Activated T-helper 2 cell treated with anti-CD3 and anti-CD28 coated beads, Interferon-gamma antibody, Interleukin-2, Interleukin-4, amounts not matched to agents 10 μg/mL and 5 μg/mL and 100 μg/mL, durations not matched to agents 14 hours and 24 hours and 36 hours (primary cell): ENCODE measurements around the gene VAV1. TPM values are rescaled to one million over a fixed set of nuclear protein-coding genes. Genes with fewer than 3 reads are reported as not detected.
A peak's percentile ranks its signal among the peaks of the same experiment; 100 is the strongest.
"Not testable (repeated sequence)": the region's sequence is repeated elsewhere in the genome, so short reads cannot be mapped to it uniquely, and the experiment has no call there.

ENCODE experiments used
- DNase-seq: peaks from one replicate; pipeline ENCODE4 v3.0.0; 2021; ENCODE audit warnings: low spot score
- H3K27ac Mint-ChIP-seq: one replicate; pipeline ENCODE4 v1.8.0; 2021; ENCODE audit warnings: mixed read lengths
- H3K27me3 Mint-ChIP-seq: one replicate; pipeline ENCODE4 v1.8.0; 2021; ENCODE audit warnings: low read depth, mixed read lengths
- H3K36me3 Mint-ChIP-seq: one replicate; pipeline ENCODE4 v1.8.0; 2021; ENCODE audit warnings: low read depth, mixed read lengths
- H3K4me1 Mint-ChIP-seq: one replicate; pipeline ENCODE4 v1.8.0; 2021; ENCODE audit warnings: low read depth, mixed read lengths
- H3K4me3 Mint-ChIP-seq: one replicate; pipeline ENCODE4 v1.8.0; 2021; ENCODE audit warnings: low read depth, mild to moderate bottlenecking, moderate library complexity, mixed read lengths
- H3K9me3 Mint-ChIP-seq: one replicate; pipeline ENCODE4 v1.8.0; 2021; ENCODE audit warnings: mixed read lengths
- intact Hi-C: fragments of 100-400 bp; cut with micrococcal nuclease; formaldehyde crosslinking; loops from one replicate; pipeline ENCODE4 v1.15.1; 2023
- total RNA-seq: library from RNA; stranded (reverse); gene quantifications from 2 replicates; pipeline ENCODE4 v1.2.3, GENCODE V29; 2022

The VAV1 gene
- total RNA-seq, 1 donor from 2014 or later = 69.7 TPM

GRCh38 chr19:6754653-6755463 is 17.6 kb upstream of the VAV1 start:
- Mint-ChIP-seq H3K4me3 (no peak overlapping the region), H3K36me3 (peaks cover 45% of the 10 kb centered on the region), H3K27me3 (no peaks in the 10 kb centered on the region), H3K27ac (no peak overlapping the region), H3K4me1 (peaks cover 3% of the 10 kb centered on the region), H3K9me3 (no peaks in the 10 kb centered on the region)
- DNase-seq = no peak
- intact Hi-C loops = loop anchor here (5.0 kb wide), 1 partner anchor 238 kb away; no protein-coding TSS in a partner anchor

GRCh38 chr19:6760606-6761005 is 11.9 kb upstream of the VAV1 start:
- DNase-seq = no peak
- H3K36me3 Mint-ChIP-seq = peaks cover 16% of the 10 kb centered on the region
- no peak overlapping the region for H3K4me3 Mint-ChIP-seq
- no peaks in the 10 kb centered on the region for H3K9me3 Mint-ChIP-seq
- no peaks in the 10 kb centered on the region for H3K27me3 Mint-ChIP-seq
- intact Hi-C loops = no loop called here
- H3K27ac Mint-ChIP-seq = no peak overlapping the region
- H3K4me1 Mint-ChIP-seq = no peaks in the 10 kb centered on the region

GRCh38 chr19:6761053-6761676 is 11.3 kb upstream of the VAV1 start:
- Mint-ChIP-seq H3K27me3 (no peaks in the 10 kb centered on the region), H3K36me3 (peaks cover 16% of the 10 kb centered on the region), H3K9me3 (no peaks in the 10 kb centered on the region), H3K4me1 (peaks cover 2% of the 10 kb centered on the region), H3K4me3 (no peak overlapping the region), H3K27ac (no peak overlapping the region)
- no peak for DNase-seq
- intact Hi-C loops = no loop called here

GRCh38 chr19:6762253-6762797 is 10.2 kb upstream of the VAV1 start:
- H3K27ac Mint-ChIP-seq, DNase-seq, H3K27me3 Mint-ChIP-seq, H3K4me1 Mint-ChIP-seq, intact Hi-C loops, H3K9me3 Mint-ChIP-seq, H3K4me3 Mint-ChIP-seq: not testable (repeated sequence)
- peaks cover 11% of the 10 kb centered on the region for H3K36me3 Mint-ChIP-seq

GRCh38 chr19:6765738-6766356 is 6.7 kb upstream of the VAV1 start:
- intact Hi-C loops = loop anchor here (5.0 kb wide), 1 partner anchor 249 kb away; no protein-coding TSS in a partner anchor
- Mint-ChIP-seq H3K4me1 (peaks cover 24% of the 10 kb centered on the region), H3K27me3 (no peaks in the 10 kb centered on the region), H3K27ac (peak overlapping the region; percentile 80), H3K4me3 (peak overlapping the region; percentile 89), H3K36me3 (peaks cover 5% of the 10 kb centered on the region), H3K9me3 (no peaks in the 10 kb centered on the region)
- no peak for DNase-seq

- intact Hi-C loops = loop anchor here (1.0 to 5.0 kb wide), 2 partner anchors 27 to 249 kb away; partner anchors contain the start of gene TRIP10
- no peak for DNase-seq
- H3K9me3 Mint-ChIP-seq = no peaks in the 10 kb centered on the region
- H3K4me3 Mint-ChIP-seq = peak overlapping the region; percentile 89
- peaks cover under 1% of the 10 kb centered on the region for H3K36me3 Mint-ChIP-seq
- H3K4me1 Mint-ChIP-seq = peaks cover 24% of the 10 kb centered on the region
- no peaks in the 10 kb centered on the region for H3K27me3 Mint-ChIP-seq
- H3K27ac Mint-ChIP-seq = peak overlapping the region; percentile 80
Observed at GRCh38 chr19:6766357-6767080, 6.0 kb upstream of the VAV1 start.

- Mint-ChIP-seq H3K27me3 (no peaks in the 10 kb centered on the region), H3K4me1 (peaks cover 29% of the 10 kb centered on the region), H3K36me3 (no peaks in the 10 kb centered on the region), H3K4me3 (peak overlapping the region; percentile 89), H3K9me3 (no peaks in the 10 kb centered on the region), H3K27ac (peak overlapping the region; percentile 80)
- intact Hi-C loops = loop anchor here (1.0 to 5.0 kb wide), 2 partner anchors 28 to 250 kb away; partner anchors contain the start of gene TRIP10
- no peak for DNase-seq
Observed at GRCh38 chr19:6767081-6767356, 5.5 kb upstream of the VAV1 start.

- Mint-ChIP-seq H3K27me3 (no peaks in the 10 kb centered on the region), H3K4me1 (peaks cover 33% of the 10 kb centered on the region), H3K9me3 (no peaks in the 10 kb centered on the region), H3K36me3 (peaks cover 3% of the 10 kb centered on the region), H3K4me3 (peak within 1 kb of the TSS; percentile 89), H3K27ac (peak within 1 kb of the TSS; percentile 91)
- DNase-seq = peak; percentile 92
- intact Hi-C loops = loop anchor here (1.0 to 5.0 kb wide), 2 partner anchors 28 to 250 kb away; partner anchors contain the start of gene TRIP10
Observed at GRCh38 chr19:6767357-6768235, 4.9 kb upstream of the VAV1 start, which contains the start of gene SH2D3A. Gene SH2D3A, minus strand, starts transcription at chr19:6767435. Its CDS starts 3,687 bp downstream, at chr19:6763748.

- intact Hi-C loops = loop anchor here (5.0 kb wide), 1 partner anchor 251 kb away; no protein-coding TSS in a partner anchor
- Mint-ChIP-seq H3K27ac (peak overlapping the region; percentile 91), H3K36me3 (peaks cover 4% of the 10 kb centered on the region), H3K4me1 (peaks cover 34% of the 10 kb centered on the region), H3K9me3 (no peaks in the 10 kb centered on the region), H3K27me3 (no peaks in the 10 kb centered on the region), H3K4me3 (peak overlapping the region; percentile 89)
- no peak for DNase-seq
Observed at GRCh38 chr19:6768236-6768785, 4.2 kb upstream of the VAV1 start.

- Mint-ChIP-seq H3K4me1 (peaks cover 39% of the 10 kb centered on the region), H3K27me3 (no peaks in the 10 kb centered on the region), H3K4me3 (no peak overlapping the region), H3K36me3 (peaks cover 9% of the 10 kb centered on the region), H3K9me3 (no peaks in the 10 kb centered on the region), H3K27ac (no peak overlapping the region)
- intact Hi-C loops = loop anchor here (5.0 kb wide), 1 partner anchor 252 kb away; no protein-coding TSS in a partner anchor
- DNase-seq = no peak
Observed at GRCh38 chr19:6769006-6769619, 3.4 kb upstream of the VAV1 start.

GRCh38 chr19:6771648-6772027 is 870 bp upstream of the VAV1 start:
- peak overlapping the region; percentile 88 for H3K27ac Mint-ChIP-seq
- peaks cover 45% of the 10 kb centered on the region for H3K4me1 Mint-ChIP-seq
- peaks cover 30% of the 10 kb centered on the region for H3K36me3 Mint-ChIP-seq
- H3K27me3 Mint-ChIP-seq, H3K9me3 Mint-ChIP-seq, DNase-seq: not testable (repeated sequence)
- intact Hi-C loops = loop anchor here (1.0 to 2.0 kb wide), 3 partner anchors 30 to 91 kb away; no protein-coding TSS in a partner anchor
- H3K4me3 Mint-ChIP-seq = peak overlapping the region; percentile 82
